Measurements from ENCODE around the gene AADACL2. TPM values are rescaled to one million over a fixed set of nuclear protein-coding genes. Genes with fewer than 3 reads are reported as not detected.
A peak's percentile ranks its signal among the peaks of the same experiment; 100 is the strongest.

AADACL2 gene
- total and polyA plus RNA-seq, 9 of the 15 experiments (the other 6 are each of a cell fraction or from before 2014, with no cell fraction given), result not detected

DNA sequence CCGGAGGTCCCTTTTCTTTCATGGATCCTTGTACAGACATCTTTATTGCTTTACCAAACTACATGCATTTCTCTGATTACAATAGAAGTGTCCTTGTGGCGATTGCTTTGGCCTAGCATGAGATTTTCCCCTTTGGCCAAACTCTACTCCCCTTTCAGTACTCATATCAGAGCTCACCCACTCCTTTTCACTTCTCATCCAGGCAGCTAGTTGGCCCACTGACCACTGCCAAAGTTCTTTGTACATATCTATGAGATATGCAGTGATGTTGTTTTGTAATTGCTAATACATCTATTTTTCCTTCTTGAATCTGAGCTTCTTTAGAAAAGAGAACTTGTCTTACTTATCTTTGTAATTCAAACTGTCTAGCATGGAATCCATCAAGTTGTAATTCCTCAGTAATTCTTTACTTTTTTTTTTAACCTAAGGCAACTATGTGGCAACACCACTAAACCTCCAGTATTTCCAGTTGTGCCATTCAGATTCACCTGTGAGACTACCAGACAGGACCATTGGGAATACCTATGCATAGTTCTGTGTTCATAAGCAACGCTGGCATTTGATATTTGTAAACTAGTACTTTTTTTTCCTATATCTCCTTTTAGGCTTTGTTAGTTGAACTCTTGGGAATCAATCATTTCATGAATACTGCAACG, 39.2 kb downstream of the AADACL2 start:
- ChIA-PET CTCF (ENCODE audit: low intra/inter-chr PET ratio) (no interaction called here), POLR2A (interaction anchor here (1.1 kb wide), 1 partner anchor 9 kb away, joined by 3 read pairs; no protein-coding TSS in a partner anchor)
- BruUV-seq (replicated peaks), result no TSS peak

More for the DNA sequence above, 39.2 kb downstream of the AADACL2 start:
- peak overlapping the region; percentile 78 for H2AFZ ChIP-seq (ENCODE audit: low read depth, low read length)
- no peak overlapping the region for H3K27ac ChIP-seq (ENCODE audit: extremely low read depth, low read depth, low read length)
- TF ChIP-seq PCBP1 (IDR thresholded peaks at IDR 0.05; ENCODE audit: low read depth, low read length, poor library complexity, severe bottlenecking) (no peak), MYNN (IDR thresholded peaks at IDR 0.05) (no peak), MYNN (CRISPR knock-in tag; IDR thresholded peaks at IDR 0.05) (no peak), SNIP1 (IDR thresholded peaks at IDR 0.05; ENCODE audit: low read depth) (no peak), ATF7 (IDR thresholded peaks at IDR 0.05) (no peak), ZNF324 (CRISPR knock-in tag; IDR thresholded peaks at IDR 0.05) (no peak), GTF2A2 (tag; IDR thresholded peaks at IDR 0.05) (no peak), NCOA4 (IDR thresholded peaks at IDR 0.05; ENCODE audit: partially characterized antibody) (no peak), MEF2D (tag; conservative IDR thresholded peaks at IDR 0.05; ENCODE audit: low read depth) (no peak), POLR2A (conservative IDR thresholded peaks at IDR 0.05) (no peak), HDAC2 (IDR thresholded peaks at IDR 0.05) (no peak)
- TF ChIP-seq, protein P1, sequence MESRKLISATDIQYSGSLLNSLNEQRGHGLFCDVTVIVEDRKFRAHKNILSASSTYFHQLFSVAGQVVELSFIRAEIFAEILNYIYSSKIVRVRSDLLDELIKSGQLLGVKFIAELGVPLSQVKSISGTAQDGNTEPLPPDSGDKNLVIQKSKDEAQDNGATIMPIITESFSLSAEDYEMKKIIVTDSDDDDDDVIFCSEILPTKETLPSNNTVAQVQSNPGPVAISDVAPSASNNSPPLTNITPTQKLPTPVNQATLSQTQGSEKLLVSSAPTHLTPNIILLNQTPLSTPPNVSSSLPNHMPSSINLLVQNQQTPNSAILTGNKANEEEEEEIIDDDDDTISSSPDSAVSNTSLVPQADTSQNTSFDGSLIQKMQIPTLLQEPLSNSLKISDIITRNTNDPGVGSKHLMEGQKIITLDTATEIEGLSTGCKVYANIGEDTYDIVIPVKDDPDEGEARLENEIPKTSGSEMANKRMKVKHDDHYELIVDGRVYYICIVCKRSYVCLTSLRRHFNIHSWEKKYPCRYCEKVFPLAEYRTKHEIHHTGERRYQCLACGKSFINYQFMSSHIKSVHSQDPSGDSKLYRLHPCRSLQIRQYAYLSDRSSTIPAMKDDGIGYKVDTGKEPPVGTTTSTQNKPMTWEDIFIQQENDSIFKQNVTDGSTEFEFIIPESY (CRISPR knock-in tag; IDR thresholded peaks at IDR 0.05), result no peak
- TF ChIP-seq, protein P2, sequence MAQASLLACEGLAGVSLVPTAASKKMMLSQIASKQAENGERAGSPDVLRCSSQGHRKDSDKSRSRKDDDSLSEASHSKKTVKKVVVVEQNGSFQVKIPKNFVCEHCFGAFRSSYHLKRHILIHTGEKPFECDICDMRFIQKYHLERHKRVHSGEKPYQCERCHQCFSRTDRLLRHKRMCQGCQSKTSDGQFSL (CRISPR knock-in tag; IDR thresholded peaks at IDR 0.05), result no peak
- TF ChIP-seq, protein P2 (tag; IDR thresholded peaks at IDR 0.05), result no peak
- in situ Hi-C loops (cut with MboI), result no loop called here
- ATAC-seq (no peak), FAIRE-seq (no peak), DNase-seq (ENCODE audit: extremely low read depth in 1 of 4, low spot score in 3 of 4) (no peak)
- H3K9me1 ChIP-seq (ENCODE audit: control insufficient read depth, insufficient read depth, low read length), result no peaks in the 10 kb centered on the region
- no peaks in the 10 kb centered on the region for H3K79me2 ChIP-seq (ENCODE audit: control insufficient read depth, insufficient read depth, low read length)
- H3K27me3 ChIP-seq (ENCODE audit: control insufficient read depth in 2 of 2, insufficient read depth in 2 of 2, low read length in 2 of 2), result no peaks in the 10 kb centered on the region
- intact Hi-C loops (cut with micrococcal nuclease), result no loop called here
- H4K20me1 ChIP-seq (replicated peaks; ENCODE audit: control insufficient read depth, insufficient read depth, low read length), result no peaks in the 10 kb centered on the region
- no peak overlapping the region for H3K9ac ChIP-seq (ENCODE audit: insufficient read depth in 1 of 2, low read depth in 2 of 2, low read length in 2 of 2)
- H3K4me2 ChIP-seq (ENCODE audit: insufficient read depth, low read length), result no peak overlapping the region
- H3K36me3 ChIP-seq (ENCODE audit: control insufficient read depth, insufficient read depth, low read length), result no peaks in the 10 kb centered on the region
- 13% methylated on average over 4 of the region's 4 CpGs for WGBS (ENCODE audit: insufficient coverage, low coverage, missing lambda C conversion rate)
- H3K9me3 ChIP-seq (replicated peaks; ENCODE audit: control insufficient read depth, insufficient read depth, low read depth, low read length), result no peaks in the 10 kb centered on the region
- peaks cover 0 to 13% of the 10 kb centered on the region in 2 experiments; a peak in 1 of 5 replicates for H3K4me1 ChIP-seq (replicated peaks in 1 of 2; ENCODE audit: control insufficient read depth in 2 of 2, insufficient read depth in 2 of 2, low read length in 2 of 2)
- no peak overlapping the region for H3K4me3 ChIP-seq
